Endothelial cell of umbilical vein (primary cell): ENCODE data around the gene STARD3NL.

ENCODE experiments used
- CTCF ChIP-seq, 2 donors: IDR thresholded peaks; 1 replicate in 1 of 2; 2 replicates in 1 of 2; pipeline ENCODE4 v1.5.1; 2011; ENCODE audit warnings: low read length in 2 of 2, mild to moderate bottlenecking in 2 of 2, moderate library complexity in 2 of 2, control low read depth in 1 of 2, inconsistent platforms in 1 of 2, low read depth in 1 of 2; ENCODE audit not compliant: insufficient read depth in 1 of 2; ENCODE audit errors: extremely low read depth in 1 of 2
- EZH2 ChIP-seq: IDR thresholded peaks from 2 replicates; pipeline ENCODE4 v1.6.1; 2012; ENCODE audit warnings: borderline replicate concordance, low read depth, mild to moderate bottlenecking, moderate library complexity, low read length, inconsistent platforms; ENCODE audit not compliant: severe bottlenecking
- MYC ChIP-seq: IDR thresholded peaks from one replicate; pipeline ENCODE4 v1.6.1; 2011; ENCODE audit warnings: mild to moderate bottlenecking, low read depth, low read length
- POLR2A ChIP-seq: IDR thresholded peaks from 2 replicates; pipeline ENCODE4 v1.6.1; 2012; ENCODE audit warnings: low read depth, mild to moderate bottlenecking, control low read depth, low read length
- TF ChIP-seq, protein P1 (sequence below): IDR thresholded peaks from 2 replicates; pipeline ENCODE4 v1.6.1; 2011; ENCODE audit not compliant: insufficient read depth, insufficient read length

DNA sequence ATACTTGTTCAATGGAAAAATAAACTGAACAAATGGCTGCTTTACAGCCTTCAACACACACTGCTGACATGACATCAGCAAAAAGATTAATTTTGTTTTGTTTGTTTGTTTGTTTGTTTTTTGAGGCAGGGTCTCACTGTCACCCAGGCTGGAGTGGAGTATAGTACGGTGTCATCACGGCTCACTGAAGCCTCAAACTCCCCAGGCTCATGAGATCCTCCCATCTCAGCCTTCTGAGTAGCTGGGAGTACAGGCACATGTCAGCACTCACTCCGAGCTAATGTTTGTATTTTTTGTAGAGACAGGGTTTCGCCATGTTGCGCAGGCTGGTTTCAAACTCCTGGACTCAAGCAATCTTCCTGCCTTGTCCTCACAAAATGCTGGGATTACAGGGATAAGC lies 84.5 kb downstream of the STARD3NL start:
- TF ChIP-seq EZH2 (no peak), CTCF (IDR thresholded peaks at IDR 0.05; ENCODE audit: extremely low read depth in 1 of 2, insufficient read depth in 1 of 2, low read depth in 1 of 2, low read length in 2 of 2) (no peak), POLR2A (no peak), MYC (no peak)
- TF ChIP-seq, protein P1, sequence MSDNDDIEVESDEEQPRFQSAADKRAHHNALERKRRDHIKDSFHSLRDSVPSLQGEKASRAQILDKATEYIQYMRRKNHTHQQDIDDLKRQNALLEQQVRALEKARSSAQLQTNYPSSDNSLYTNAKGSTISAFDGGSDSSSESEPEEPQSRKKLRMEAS, result no peak
